DND-41 (cell line): ENCODE results near the gene OPCML.

Experiments
- EZH2 ChIP-seq: IDR thresholded peaks from 3 replicates; pipeline ENCODE4 v1.6.1; 2012; ENCODE audit warnings: borderline replicate concordance, low read depth, mild to moderate bottlenecking, moderate library complexity, low read length, inconsistent platforms; ENCODE audit not compliant: severe bottlenecking
- TF ChIP-seq, protein P1 (sequence below): IDR thresholded peaks from 2 replicates; pipeline ENCODE4 v1.5.1; 2012; ENCODE audit warnings: borderline replicate concordance, low read length, moderate library complexity, mild to moderate bottlenecking; ENCODE audit not compliant: poor library complexity, severe bottlenecking; ENCODE audit errors: extremely low read depth

- TF ChIP-seq, protein P1, sequence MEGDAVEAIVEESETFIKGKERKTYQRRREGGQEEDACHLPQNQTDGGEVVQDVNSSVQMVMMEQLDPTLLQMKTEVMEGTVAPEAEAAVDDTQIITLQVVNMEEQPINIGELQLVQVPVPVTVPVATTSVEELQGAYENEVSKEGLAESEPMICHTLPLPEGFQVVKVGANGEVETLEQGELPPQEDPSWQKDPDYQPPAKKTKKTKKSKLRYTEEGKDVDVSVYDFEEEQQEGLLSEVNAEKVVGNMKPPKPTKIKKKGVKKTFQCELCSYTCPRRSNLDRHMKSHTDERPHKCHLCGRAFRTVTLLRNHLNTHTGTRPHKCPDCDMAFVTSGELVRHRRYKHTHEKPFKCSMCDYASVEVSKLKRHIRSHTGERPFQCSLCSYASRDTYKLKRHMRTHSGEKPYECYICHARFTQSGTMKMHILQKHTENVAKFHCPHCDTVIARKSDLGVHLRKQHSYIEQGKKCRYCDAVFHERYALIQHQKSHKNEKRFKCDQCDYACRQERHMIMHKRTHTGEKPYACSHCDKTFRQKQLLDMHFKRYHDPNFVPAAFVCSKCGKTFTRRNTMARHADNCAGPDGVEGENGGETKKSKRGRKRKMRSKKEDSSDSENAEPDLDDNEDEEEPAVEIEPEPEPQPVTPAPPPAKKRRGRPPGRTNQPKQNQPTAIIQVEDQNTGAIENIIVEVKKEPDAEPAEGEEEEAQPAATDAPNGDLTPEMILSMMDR = no peak
- TF ChIP-seq EZH2 = no peak
These were observed 114.1 kb downstream of the OPCML start for GRCh38 chr11:133418218-133418617.
